Neural progenitor cell (in vitro differentiated cells): ENCODE measurements around the gene IQCC.

Experiments
- CTCF ChIP-seq: fragments of 200-600 bp; sonication (generic); IDR thresholded peaks from 2 replicates; pipeline ENCODE4 v1.5.1; 2017; ENCODE audit warnings: antibody characterized with exemption, mild to moderate bottlenecking
- EZH2 ChIP-seq: fragments of 200-600 bp; sonication (generic); IDR thresholded peaks from 2 replicates; pipeline ENCODE4 v1.6.1; 2017; ENCODE audit warnings: antibody characterized with exemption, mild to moderate bottlenecking, moderate library complexity

GRCh38 chr1:32231843-32232432 is 26.5 kb downstream of the IQCC start:
- no peak for TF ChIP-seq CTCF
- no peak for TF ChIP-seq EZH2
